Caco-2 (cell line): ENCODE data around the gene RAB33A. TPM values are rescaled to one million over a fixed set of nuclear protein-coding genes. Genes with fewer than 3 reads are reported as not detected.

Experiments
- BruUV-seq: library from RNA; stranded (reverse); fragments of 400-500 nt; replicated peaks from 2 replicates; lab custom pipeline; 2021; lab: Mats Ljungman, UMichigan
- CTCF ChIA-PET: fragments of 300-600 bp; sonication (Branson Sonifier 250); formaldehyde crosslinking; loops from one replicate; lab custom pipeline; 2022; ENCODE audit warnings: antibody characterized with exemption; lab: Charles Lee
- POLR2A ChIA-PET: fragments of 300-600 bp; sonication (Branson Sonifier 250); formaldehyde crosslinking; loops from one replicate; lab custom pipeline; 2022; ENCODE audit warnings: antibody characterized with exemption; lab: Charles Lee
- DNase-seq, 2 experiments: peaks; one replicate each; pipeline versions ENCODE4 v3.0.0 to v3.0.0-alpha.2; 2020 to 2022
- H3K27me3 ChIP-seq: replicated peaks from 2 replicates; pipeline ENCODE4 v1.6.0; 2011; ENCODE audit warnings: low read length; ENCODE audit not compliant: control insufficient read depth, insufficient read depth
- H3K36me3 ChIP-seq: 2 replicates; pipeline ENCODE4 v1.5.1; 2011; ENCODE audit warnings: low read length; ENCODE audit not compliant: control insufficient read depth, insufficient read depth
- H3K4me1 ChIP-seq: fragments of 250-450 bp; sonication (Bioruptor Pico); 2 replicates; pipeline ENCODE4 v1.5.1; 2020; ENCODE audit warnings: mild to moderate bottlenecking
- H3K4me3 ChIP-seq: 2 replicates; pipeline ENCODE4 v1.5.1; 2011; ENCODE audit warnings: low read depth, mild to moderate bottlenecking, control low read depth, low read length
- H3K9me3 ChIP-seq: fragments of 250-450 bp; sonication (Bioruptor Pico); 2 replicates; pipeline ENCODE4 v1.5.1; 2020; ENCODE audit warnings: mild to moderate bottlenecking, moderate library complexity
- H3K27ac Mint-ChIP-seq: one replicate; pipeline ENCODE4 v1.8.0; 2022; ENCODE audit warnings: mixed read lengths; ENCODE audit not compliant: unreplicated experiment
- H3K27me3 Mint-ChIP-seq: one replicate; pipeline ENCODE4 v1.8.0; 2022; ENCODE audit warnings: mixed read lengths; ENCODE audit not compliant: insufficient read depth, unreplicated experiment
- H3K36me3 Mint-ChIP-seq: one replicate; pipeline ENCODE4 v1.8.0; 2022; ENCODE audit warnings: mild to moderate bottlenecking, mixed read lengths; ENCODE audit not compliant: insufficient read depth, unreplicated experiment
- H3K4me1 Mint-ChIP-seq: one replicate; pipeline ENCODE4 v1.8.0; 2022; ENCODE audit warnings: low read depth, mixed read lengths; ENCODE audit not compliant: unreplicated experiment
- H3K4me3 Mint-ChIP-seq: one replicate; pipeline ENCODE4 v1.8.0; 2022; ENCODE audit warnings: mild to moderate bottlenecking, moderate library complexity, mixed read lengths; ENCODE audit not compliant: unreplicated experiment
- H3K9me3 Mint-ChIP-seq: one replicate; pipeline ENCODE4 v1.8.0; 2022; ENCODE audit warnings: mixed read lengths; ENCODE audit not compliant: unreplicated experiment
- CTCF ChIP-seq, 2 experiments: fragments of 200-600 bp in 1 of 2; IDR thresholded peaks; 1 replicate in 1 of 2; 2 replicates in 1 of 2; pipeline versions ENCODE4 v1.5.1 to v1.8.0; 2011 to 2022; ENCODE audit warnings: antibody characterized with exemption in 1 of 2, control low read depth in 1 of 2, inconsistent platforms in 1 of 2, low read depth in 1 of 2, low read length in 1 of 2, mild to moderate bottlenecking in 1 of 2, moderate library complexity in 1 of 2; ENCODE audit not compliant: insufficient read depth in 1 of 2, severe bottlenecking in 1 of 2, unreplicated experiment in 1 of 2
- intact Hi-C: fragments of 100-400 bp; cut with micrococcal nuclease; formaldehyde crosslinking; loops from one replicate; pipeline ENCODE4 v1.10.0; 2022; ENCODE audit not compliant: unreplicated experiment
- total RNA-seq: library from RNA; stranded (reverse); gene quantifications from 2 replicates; pipeline ENCODE4 v1.2.3, GENCODE V29; 2022

The RAB33A gene
- total RNA-seq, 1 experiment from 2014 or later, result not detected

GRCh38 chrX:130186651-130187050 lies 14.9 kb downstream of the RAB33A start:
- Histone ChIP-seq H3K36me3 (no peaks in the 10 kb centered on the region), H3K27me3 (no peaks in the 10 kb centered on the region), H3K4me1 (no peaks in the 10 kb centered on the region), H3K9me3 (no peaks in the 10 kb centered on the region), H3K4me3 (no peak overlapping the region)
- BruUV-seq, result no TSS peak
- no peak for DNase-seq
- no peak overlapping the region for H3K4me3 Mint-ChIP-seq
- ChIA-PET POLR2A (no interaction called here), CTCF (no interaction called here)
- no peaks in the 10 kb centered on the region for H3K36me3 Mint-ChIP-seq
- TF ChIP-seq CTCF (IDR thresholded peaks at IDR 0.05; ENCODE audit: insufficient read depth in 1 of 2, low read depth in 1 of 2, low read length in 1 of 2, severe bottlenecking in 1 of 2, unreplicated experiment in 1 of 2), result no peak
- H3K4me1 Mint-ChIP-seq, result peaks cover 4% of the 10 kb centered on the region
- H3K9me3 Mint-ChIP-seq, result no peaks in the 10 kb centered on the region
- H3K27me3 Mint-ChIP-seq, result no peaks in the 10 kb centered on the region
- intact Hi-C loops, result no loop called here
- no peak overlapping the region for H3K27ac Mint-ChIP-seq

- intact Hi-C loops, result no loop called here
- Mint-ChIP-seq H3K4me1 (peaks cover under 1% of the 10 kb centered on the region), H3K36me3 (no peaks in the 10 kb centered on the region), H3K27ac (no peak overlapping the region), H3K4me3 (no peak overlapping the region), H3K9me3 (no peaks in the 10 kb centered on the region), H3K27me3 (no peaks in the 10 kb centered on the region)
- ChIA-PET CTCF (no interaction called here), POLR2A (no interaction called here)
- no peak overlapping the region for H3K4me3 ChIP-seq
- no peak for DNase-seq
- TF ChIP-seq CTCF (IDR thresholded peaks at IDR 0.05; ENCODE audit: insufficient read depth in 1 of 2, low read depth in 1 of 2, low read length in 1 of 2, severe bottlenecking in 1 of 2, unreplicated experiment in 1 of 2), result no peak
- no TSS peak for BruUV-seq
- no peaks in the 10 kb centered on the region for H3K27me3 ChIP-seq
- no peaks in the 10 kb centered on the region for H3K9me3 ChIP-seq
- no peaks in the 10 kb centered on the region for H3K36me3 ChIP-seq
- no peaks in the 10 kb centered on the region for H3K4me1 ChIP-seq
These were observed 19.0 kb downstream of the RAB33A start for GRCh38 chrX:130190801-130191200.

- H3K36me3 Mint-ChIP-seq, result no peaks in the 10 kb centered on the region
- no peaks in the 10 kb centered on the region for H3K4me1 Mint-ChIP-seq
- CTCF ChIA-PET, result no interaction called here
- intact Hi-C loops, result no loop called here
- Histone ChIP-seq H3K4me3 (no peak overlapping the region), H3K9me3 (no peaks in the 10 kb centered on the region), H3K36me3 (no peaks in the 10 kb centered on the region), H3K4me1 (no peaks in the 10 kb centered on the region), H3K27me3 (no peaks in the 10 kb centered on the region)
- DNase-seq, result no peak
- no peak overlapping the region for H3K27ac Mint-ChIP-seq
- H3K9me3 Mint-ChIP-seq, result no peaks in the 10 kb centered on the region
- H3K4me3 Mint-ChIP-seq, result no peak overlapping the region
- TF ChIP-seq CTCF (IDR thresholded peaks at IDR 0.05; ENCODE audit: insufficient read depth in 1 of 2, low read depth in 1 of 2, low read length in 1 of 2, severe bottlenecking in 1 of 2, unreplicated experiment in 1 of 2), result no peak
- no TSS peak for BruUV-seq
- POLR2A ChIA-PET, result no interaction called here
- no peaks in the 10 kb centered on the region for H3K27me3 Mint-ChIP-seq
These were observed 24.7 kb downstream of the RAB33A start for GRCh38 chrX:130196466-130196865.
